Suprapubic skin (tissue), 4 donors: ENCODE measurements around the gene XIRP1. TPM values are rescaled to one million over a fixed set of nuclear protein-coding genes. Genes with fewer than 3 reads are reported as not detected.

Source experiments
- DNase-seq, 2 donors: peaks; one replicate each; pipeline ENCODE4 v3.0.0-alpha.2; 2019; ENCODE audit warnings: low spot score in 2 of 2
- H3K27ac ChIP-seq: fragments of 200-600 bp; sonication (generic); one replicate; pipeline ENCODE4 v1.5.1; 2019
- H3K27me3 ChIP-seq: fragments of 200-600 bp; sonication (generic); one replicate; pipeline ENCODE4 v1.5.1; 2019
- H3K36me3 ChIP-seq: fragments of 200-600 bp; sonication (generic); one replicate; pipeline ENCODE4 v1.5.1; 2019
- H3K4me1 ChIP-seq: fragments of 200-600 bp; sonication (generic); one replicate; pipeline ENCODE4 v1.5.1; 2019
- H3K4me3 ChIP-seq: fragments of 200-600 bp; sonication (generic); one replicate; pipeline ENCODE4 v1.5.1; 2019; ENCODE audit warnings: mild to moderate bottlenecking
- H3K9me3 ChIP-seq: fragments of 200-600 bp; sonication (generic); one replicate; pipeline ENCODE4 v1.5.1; 2019
- EP300 ChIP-seq: sonication (generic); formaldehyde crosslinking; IDR thresholded peaks from one replicate; pipeline ENCODE4 v1.6.1; 2017; ENCODE audit warnings: antibody characterized with exemption
- POLR2A ChIP-seq, 2 donors: fragments of 450-650 bp; IDR thresholded peaks; one replicate each; pipeline ENCODE4 v1.6.1; 2017; ENCODE audit warnings: antibody characterized with exemption in 2 of 2, mild to moderate bottlenecking in 2 of 2, moderate library complexity in 2 of 2
- POLR2AphosphoS5 ChIP-seq, 3 donors: sonication (generic); formaldehyde crosslinking; IDR thresholded peaks; one replicate each; pipeline ENCODE4 v1.6.1; 2017; ENCODE audit warnings: antibody characterized with exemption in 3 of 3
- WGBS: methylation state at CpG from one replicate; pipeline ENCODE4 v1.1.5; 2018; 5-methylcytosine and 5-hydroxymethylcytosine counted together
- total RNA-seq, 4 donors: library from RNA; depleted of rRNA; stranded (reverse); fragments of >200 nt; gene quantifications; one replicate each; pipeline ENCODE4 v1.1.0, GENCODE V29; 2016
- TF ChIP-seq, protein P1 (sequence below), 2 donors: fragments of 200-600 bp in 1 of 2; fragments of 450-650 bp in 1 of 2; sonication (generic) in 1 of 2; IDR thresholded peaks; one replicate each; pipeline ENCODE4 v1.5.1; 2016 to 2019; ENCODE audit warnings: antibody characterized with exemption in 2 of 2, mild to moderate bottlenecking in 1 of 2, moderate library complexity in 1 of 2

Gene XIRP1
- total RNA-seq, 4 donors from 2014 or later = not detected

DNA sequence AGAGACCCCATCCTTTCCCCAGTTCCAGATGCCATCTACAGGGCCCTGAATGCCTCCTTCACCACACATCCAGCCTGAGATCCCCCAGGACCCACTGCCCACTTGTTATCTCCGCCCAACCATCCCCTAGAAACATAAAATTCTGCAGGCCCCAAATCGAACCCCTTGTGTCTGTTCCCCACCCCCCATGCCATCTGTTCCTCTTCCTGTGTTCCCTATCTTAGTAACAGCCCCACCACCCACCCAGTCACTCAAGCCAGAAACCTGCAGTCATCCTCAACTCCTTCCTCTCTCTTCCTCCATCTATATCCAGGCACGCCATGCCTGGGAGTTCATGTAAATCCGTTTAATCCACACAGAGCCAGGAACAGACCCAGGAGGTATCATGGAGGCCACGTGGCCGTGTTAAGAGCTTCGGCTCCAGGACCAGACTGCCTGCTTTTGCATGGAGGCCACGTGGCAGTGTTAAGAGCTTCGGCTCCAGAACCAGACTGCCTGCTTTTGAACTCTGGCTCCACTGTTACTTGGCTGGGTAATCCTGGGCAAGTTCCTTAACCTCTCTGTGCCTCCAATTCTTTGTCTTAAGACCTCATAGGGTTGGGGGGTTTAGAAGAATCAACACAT is 43.8 kb downstream of the XIRP1 start:
- peak overlapping the region; percentile 72 for H3K27ac ChIP-seq
- DNase-seq = no peak
- WGBS = 33% methylated on average over 9 of the region's 9 CpGs
- peaks cover 30% of the 10 kb centered on the region for H3K36me3 ChIP-seq
- peaks cover 91% of the 10 kb centered on the region for H3K4me1 ChIP-seq
- no peak for TF ChIP-seq POLR2AphosphoS5 (IDR thresholded peaks at IDR 0.05)
- no peak for TF ChIP-seq EP300
- TF ChIP-seq, protein P1, sequence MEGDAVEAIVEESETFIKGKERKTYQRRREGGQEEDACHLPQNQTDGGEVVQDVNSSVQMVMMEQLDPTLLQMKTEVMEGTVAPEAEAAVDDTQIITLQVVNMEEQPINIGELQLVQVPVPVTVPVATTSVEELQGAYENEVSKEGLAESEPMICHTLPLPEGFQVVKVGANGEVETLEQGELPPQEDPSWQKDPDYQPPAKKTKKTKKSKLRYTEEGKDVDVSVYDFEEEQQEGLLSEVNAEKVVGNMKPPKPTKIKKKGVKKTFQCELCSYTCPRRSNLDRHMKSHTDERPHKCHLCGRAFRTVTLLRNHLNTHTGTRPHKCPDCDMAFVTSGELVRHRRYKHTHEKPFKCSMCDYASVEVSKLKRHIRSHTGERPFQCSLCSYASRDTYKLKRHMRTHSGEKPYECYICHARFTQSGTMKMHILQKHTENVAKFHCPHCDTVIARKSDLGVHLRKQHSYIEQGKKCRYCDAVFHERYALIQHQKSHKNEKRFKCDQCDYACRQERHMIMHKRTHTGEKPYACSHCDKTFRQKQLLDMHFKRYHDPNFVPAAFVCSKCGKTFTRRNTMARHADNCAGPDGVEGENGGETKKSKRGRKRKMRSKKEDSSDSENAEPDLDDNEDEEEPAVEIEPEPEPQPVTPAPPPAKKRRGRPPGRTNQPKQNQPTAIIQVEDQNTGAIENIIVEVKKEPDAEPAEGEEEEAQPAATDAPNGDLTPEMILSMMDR (IDR thresholded peaks at IDR 0.05) = no peak
- no peak for TF ChIP-seq POLR2A (IDR thresholded peaks at IDR 0.05)
- H3K4me3 ChIP-seq = peak overlapping the region; percentile 96
- H3K27me3 ChIP-seq = no peaks in the 10 kb centered on the region
- H3K9me3 ChIP-seq = no peaks in the 10 kb centered on the region

DNA sequence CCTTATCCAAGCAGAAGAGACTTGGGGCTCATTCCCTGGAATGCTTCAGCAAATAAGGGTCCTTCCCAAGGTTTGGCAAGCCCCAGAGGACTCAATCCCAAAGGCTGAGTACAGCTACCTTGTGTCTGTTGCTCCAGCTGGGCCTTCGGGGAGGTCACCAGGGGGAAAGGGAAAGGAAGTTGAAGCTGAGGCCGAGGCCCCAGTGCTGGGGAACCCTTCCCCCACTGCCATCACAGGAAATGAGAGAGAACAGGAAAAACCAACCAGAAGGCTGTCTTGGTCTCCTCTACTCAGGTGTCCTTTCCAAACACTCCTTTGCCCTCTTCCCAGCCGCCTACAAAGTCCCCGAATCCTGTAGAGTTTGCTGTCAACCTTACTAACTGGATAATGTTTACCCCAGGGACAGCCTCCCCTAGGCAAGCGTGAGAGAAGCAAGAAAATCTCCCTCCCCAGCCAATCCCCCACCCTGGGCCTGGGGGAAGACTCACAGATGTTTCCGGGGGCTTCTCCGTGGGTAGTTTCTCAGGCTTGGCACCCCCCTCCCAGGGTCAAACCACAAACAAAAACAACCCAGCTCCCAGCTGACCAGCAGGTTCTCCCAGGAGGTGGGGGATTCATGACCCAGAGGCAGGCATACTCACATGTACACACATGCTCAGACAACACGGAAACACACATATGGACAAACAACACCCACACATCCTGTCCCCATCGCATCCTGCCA is 44.5 kb downstream of the XIRP1 start:
- H3K27ac ChIP-seq = peak overlapping the region; percentile 72
- 42% methylated on average over 9 of the region's 9 CpGs for WGBS
- TF ChIP-seq POLR2A (IDR thresholded peaks at IDR 0.05) = no peak
- TF ChIP-seq, protein P1 (IDR thresholded peaks at IDR 0.05) = no peak
- peaks cover 37% of the 10 kb centered on the region for H3K36me3 ChIP-seq
- no peak for DNase-seq
- peak overlapping the region; percentile 96 for H3K4me3 ChIP-seq
- no peaks in the 10 kb centered on the region for H3K27me3 ChIP-seq
- H3K9me3 ChIP-seq = no peaks in the 10 kb centered on the region
- peaks cover 98% of the 10 kb centered on the region for H3K4me1 ChIP-seq

DNA sequence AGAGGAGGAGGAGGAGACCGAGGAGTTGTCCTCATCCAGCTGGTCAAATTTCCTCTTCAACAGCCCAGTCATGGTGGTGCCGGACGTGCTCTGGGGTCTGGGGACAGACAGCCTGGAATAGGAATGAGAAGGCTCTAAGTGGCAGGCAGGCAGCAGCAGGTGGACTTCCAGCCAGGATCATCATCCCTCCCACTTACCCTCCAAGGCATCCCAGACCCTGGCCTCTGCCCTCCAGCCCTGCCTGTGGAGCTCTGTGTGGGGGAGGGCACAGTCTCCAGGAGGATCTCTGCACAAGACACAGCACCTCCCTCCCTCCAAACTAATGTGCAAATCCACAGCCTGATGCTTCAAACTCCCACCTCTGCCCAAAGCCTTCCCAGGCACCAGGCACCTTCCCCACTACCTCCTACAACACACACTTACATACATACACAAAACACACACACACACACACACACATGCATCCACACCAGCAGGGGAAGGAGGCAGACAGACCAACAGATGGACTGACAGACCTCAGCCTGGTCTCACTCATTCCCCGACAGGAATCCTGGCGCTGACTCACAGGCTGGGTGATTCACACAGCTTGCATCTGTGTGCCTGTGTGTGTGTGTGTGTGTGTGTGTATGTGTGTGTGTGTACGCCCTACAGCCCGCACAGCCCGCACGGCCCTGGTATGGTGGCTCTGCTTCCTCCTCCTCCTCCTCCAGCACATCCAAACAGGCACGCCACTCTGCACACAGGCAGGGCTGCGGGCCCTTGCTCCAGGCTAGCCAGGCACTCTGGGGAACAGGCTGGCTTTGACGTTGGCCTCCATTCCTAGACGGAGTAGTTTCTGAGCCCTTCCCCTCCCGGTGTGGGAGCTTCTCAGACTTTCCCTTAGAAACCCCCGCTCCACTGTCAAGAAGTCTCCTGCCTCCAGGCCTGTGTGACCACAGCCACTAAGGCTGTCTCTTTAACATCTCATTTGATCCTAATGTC is 45.5 kb downstream of the XIRP1 start:
- 17% methylated on average over 10 of the region's 15 CpGs for WGBS
- Histone ChIP-seq H3K4me3 (peak overlapping the region; percentile 96), H3K27ac (peak overlapping the region; percentile 72), H3K9me3 (no peaks in the 10 kb centered on the region), H3K27me3 (no peaks in the 10 kb centered on the region), H3K36me3 (peaks cover 43% of the 10 kb centered on the region), H3K4me1 (peaks cover 100% of the 10 kb centered on the region)
- TF ChIP-seq POLR2AphosphoS5 (IDR thresholded peaks at IDR 0.05) (peak in 1 of 3 donors; percentile 55), POLR2A (IDR thresholded peaks at IDR 0.05) (no peak)
- DNase-seq = peak; percentile 88 to 90

DNA sequence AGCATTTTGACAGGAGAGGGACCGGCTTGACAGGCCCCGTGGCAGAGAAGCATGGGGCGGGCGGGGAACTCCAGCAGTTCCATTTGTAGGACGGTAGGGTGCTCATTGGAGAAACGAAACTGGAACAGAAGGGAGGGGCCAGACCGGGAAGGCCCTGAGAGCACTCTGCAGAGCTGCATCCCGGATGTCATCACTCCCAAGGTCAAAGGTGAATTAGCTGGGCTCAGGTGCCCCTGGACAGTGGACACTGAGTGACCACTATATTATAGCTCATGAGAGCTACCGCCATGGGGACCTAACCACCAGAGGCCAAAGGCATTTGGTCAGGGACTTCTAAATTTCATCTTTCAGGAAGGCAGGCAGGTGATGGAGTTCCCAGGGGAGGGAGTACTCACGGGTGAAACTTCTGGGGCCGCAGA is 46.3 kb downstream of the XIRP1 start:
- peak overlapping the region; percentile 96 for H3K4me3 ChIP-seq
- TF ChIP-seq POLR2A (IDR thresholded peaks at IDR 0.05) (no peak), EP300 (no peak), POLR2AphosphoS5 (IDR thresholded peaks at IDR 0.05) (no peak)
- TF ChIP-seq, protein P1 (IDR thresholded peaks at IDR 0.05) = peak; percentile 8 to 32
- DNase-seq = peak in 1 of 2 donors; percentile 79
- no peaks in the 10 kb centered on the region for H3K27me3 ChIP-seq
- no peaks in the 10 kb centered on the region for H3K9me3 ChIP-seq
- WGBS = 22% methylated on average over 9 of the region's 11 CpGs
- H3K36me3 ChIP-seq = peaks cover 43% of the 10 kb centered on the region
- peak overlapping the region; percentile 72 for H3K27ac ChIP-seq
- H3K4me1 ChIP-seq = peaks cover 100% of the 10 kb centered on the region

DNA sequence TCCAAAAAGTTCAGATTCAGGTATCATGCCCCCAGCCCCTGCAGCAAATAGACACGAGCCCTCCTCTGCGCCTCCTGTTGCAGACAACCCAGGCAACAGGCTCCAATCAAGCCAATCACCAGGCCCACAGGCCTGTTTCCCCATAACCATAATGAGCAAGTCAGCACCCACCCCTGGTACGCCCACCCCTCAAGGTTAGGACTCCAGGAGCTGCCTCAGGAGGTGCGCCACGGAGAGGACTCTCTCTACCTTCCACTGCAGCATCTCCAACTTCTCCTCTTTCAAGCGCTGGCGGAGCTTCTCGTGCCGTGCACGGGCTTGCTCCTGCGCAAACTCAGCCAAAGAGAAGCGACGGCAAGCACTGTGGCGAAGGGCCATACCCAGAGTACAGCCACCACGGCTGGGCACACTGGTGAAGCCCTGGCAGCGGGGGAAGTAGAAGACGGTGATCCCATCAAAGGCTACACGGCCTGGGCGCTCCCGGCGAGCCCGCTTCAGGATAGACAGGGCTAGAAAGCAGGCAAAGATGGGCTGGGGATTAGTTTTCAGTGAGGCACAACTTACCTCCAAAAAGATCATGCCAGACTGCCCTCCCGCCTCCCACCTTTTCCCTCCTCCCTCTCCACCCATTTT is 47.5 kb downstream of the XIRP1 start:
- TF ChIP-seq POLR2A (IDR thresholded peaks at IDR 0.05) (no peak), POLR2AphosphoS5 (IDR thresholded peaks at IDR 0.05) (no peak)
- no peak overlapping the region for H3K4me3 ChIP-seq
- peaks cover 100% of the 10 kb centered on the region for H3K4me1 ChIP-seq
- H3K36me3 ChIP-seq = peaks cover 43% of the 10 kb centered on the region
- H3K27me3 ChIP-seq = no peaks in the 10 kb centered on the region
- no peak for DNase-seq
- H3K9me3 ChIP-seq = no peaks in the 10 kb centered on the region
- H3K27ac ChIP-seq = no peak overlapping the region
- 89% methylated on average over 23 of the region's 23 CpGs for WGBS
